ENCODE data around the gene TMEM270. TPM values are rescaled to one million over a fixed set of nuclear protein-coding genes. Genes with fewer than 3 reads are reported as not detected.
A peak's percentile ranks its signal among the peaks of the same experiment; 100 is the strongest.
"Not testable (repeated sequence)": the region's sequence is repeated elsewhere in the genome, so short reads cannot be mapped to it uniquely, and the experiment has no call there.

TMEM270 gene
- polyA plus RNA-seq, 4 donors = 0.08 TPM; not detected in 3

DNA sequence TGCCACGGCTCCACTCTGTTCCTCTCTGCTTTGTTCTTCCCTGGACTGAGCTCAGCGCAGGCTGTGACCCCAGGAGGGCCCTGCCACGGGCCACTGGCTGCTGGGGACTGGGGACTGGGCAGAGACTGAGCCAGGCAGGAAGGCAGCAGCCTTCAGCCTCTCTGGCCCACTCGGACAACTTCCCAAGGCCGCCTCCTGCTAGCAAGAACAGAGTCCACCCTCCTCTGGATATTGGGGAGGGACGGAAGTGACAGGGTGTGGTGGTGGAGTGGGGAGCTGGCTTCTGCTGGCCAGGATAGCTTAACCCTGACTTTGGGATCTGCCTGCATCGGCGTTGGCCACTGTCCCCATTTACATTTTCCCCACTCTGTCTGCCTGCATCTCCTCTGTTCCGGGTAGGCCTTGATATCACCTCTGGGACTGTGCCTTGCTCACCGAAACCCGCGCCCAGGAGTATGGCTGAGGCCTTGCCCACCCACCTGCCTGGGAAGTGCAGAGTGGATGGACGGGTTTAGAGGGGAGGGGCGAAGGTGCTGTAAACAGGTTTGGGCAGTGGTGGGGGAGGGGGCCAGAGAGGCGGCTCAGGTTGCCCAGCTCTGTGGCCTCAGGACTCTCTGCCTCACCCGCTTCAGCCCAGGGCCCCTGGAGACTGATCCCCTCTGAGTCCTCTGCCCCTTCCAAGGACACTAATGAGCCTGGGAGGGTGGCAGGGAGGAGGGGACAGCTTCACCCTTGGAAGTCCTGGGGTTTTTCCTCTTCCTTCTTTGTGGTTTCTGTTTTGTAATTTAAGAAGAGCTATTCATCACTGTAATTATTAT, 28.9 kb upstream of the TMEM270 start:
- no peak for DNase-seq (ENCODE audit: low read depth in 4 of 4, low spot score in 3 of 4)

DNA sequence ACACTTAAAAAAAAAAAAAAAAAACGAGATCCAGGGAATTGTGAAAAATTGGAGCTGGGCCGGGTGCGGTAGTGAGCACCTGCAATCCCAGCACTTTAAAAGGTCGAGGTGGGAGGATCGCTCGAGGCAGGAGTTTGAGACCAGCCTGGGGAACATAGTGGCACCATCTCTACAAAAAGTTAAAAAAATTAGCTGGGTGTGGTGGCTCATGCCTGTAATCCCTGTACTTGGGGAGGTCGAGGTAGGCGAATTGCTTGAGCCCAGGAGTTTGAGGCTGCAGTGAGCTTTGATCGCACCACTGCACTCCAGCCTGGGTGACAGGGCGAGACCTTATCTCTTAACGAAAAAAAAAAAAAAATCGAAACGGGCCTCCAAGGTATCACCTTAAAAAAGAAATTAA, 28.2 kb upstream of the TMEM270 start:
- DNase-seq (ENCODE audit: low read depth in 4 of 4, low spot score in 3 of 4) = no peak

DNA sequence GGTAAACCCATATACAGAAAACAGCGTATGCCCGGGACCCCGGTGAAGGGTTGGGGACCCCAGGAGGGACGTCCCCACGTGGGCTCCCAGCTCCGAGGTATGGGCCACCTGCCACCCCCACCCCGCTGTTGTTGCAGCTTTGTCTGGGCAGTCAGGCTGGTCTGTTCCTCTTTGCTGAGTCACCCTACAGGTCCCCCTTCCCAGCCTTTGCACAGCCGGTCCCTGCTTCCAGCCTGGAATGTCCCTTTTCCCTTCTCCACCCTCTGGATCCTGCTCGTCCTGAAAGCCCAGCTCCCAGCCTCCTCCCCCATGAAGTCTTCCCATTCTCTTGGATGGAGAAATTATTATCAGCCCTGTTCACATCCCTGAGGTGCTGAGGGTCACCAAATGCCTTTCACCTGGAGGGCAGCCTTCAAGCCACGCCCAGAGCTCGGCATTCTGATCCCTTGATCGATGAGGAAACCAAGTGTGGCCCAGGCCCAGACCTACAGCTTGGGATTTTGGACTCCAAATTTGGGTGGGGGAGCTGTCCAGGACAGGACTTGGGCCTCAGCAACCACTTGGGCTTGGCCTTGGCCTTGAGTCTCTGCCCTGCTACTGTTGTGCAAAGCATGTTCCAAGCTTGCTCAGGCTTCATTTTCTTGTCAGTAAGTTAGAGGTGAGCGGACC, 27.6 kb upstream of the TMEM270 start:
- no peak for DNase-seq (ENCODE audit: low read depth in 4 of 4, low spot score in 3 of 4)

DNA sequence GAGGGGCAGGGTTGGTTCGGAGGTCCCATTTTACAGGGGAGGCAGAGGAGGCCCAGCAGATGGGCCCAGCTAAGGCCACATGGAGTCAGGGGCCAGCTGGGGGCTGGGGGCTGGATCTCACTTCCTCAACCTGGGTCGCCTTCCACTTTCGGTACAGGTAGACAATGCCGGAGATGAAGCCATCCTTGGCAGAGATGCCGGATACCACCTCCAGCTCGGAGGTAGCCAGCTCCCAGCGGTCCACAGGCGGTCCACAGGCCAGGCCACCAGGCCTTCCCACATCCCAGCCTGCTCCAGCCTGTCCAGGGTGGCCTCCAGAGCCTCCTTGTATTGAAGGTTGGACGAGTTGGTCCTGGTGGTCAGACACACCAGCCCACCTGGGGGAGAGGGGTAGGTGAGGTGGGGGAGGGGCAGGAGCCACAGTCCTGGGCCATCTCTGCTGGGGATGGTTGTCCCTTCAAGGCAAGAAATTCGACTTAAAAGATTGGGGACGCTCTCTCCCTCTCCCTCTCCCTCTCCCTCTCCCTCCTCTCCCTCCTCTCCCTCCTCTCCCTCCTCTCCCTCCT, 26.2 kb upstream of the TMEM270 start:
- no peak for DNase-seq (ENCODE audit: low read depth in 4 of 4, low spot score in 3 of 4)

DNA sequence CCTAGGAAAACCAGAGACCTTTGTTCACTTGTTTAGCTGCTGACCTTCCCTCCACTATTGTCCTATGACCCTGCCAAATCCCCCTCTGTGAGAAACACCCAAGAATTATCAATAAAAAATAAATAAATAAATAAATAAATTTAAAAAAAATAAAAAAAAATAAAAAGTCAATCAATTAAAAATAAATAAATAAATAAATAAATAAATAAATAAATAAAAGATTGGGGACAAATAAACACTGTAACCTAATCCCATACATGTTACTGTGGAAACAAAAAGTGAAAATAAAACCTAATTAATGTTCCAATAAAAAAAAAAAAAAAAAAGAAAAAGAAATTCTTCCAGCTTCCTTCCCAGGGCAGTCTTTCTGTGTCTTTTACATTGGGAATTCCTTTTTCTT, 23.8 kb upstream of the TMEM270 start:
- not testable (repeated sequence) for DNase-seq (ENCODE audit: low read depth in 4 of 4, low spot score in 3 of 4)

DNA sequence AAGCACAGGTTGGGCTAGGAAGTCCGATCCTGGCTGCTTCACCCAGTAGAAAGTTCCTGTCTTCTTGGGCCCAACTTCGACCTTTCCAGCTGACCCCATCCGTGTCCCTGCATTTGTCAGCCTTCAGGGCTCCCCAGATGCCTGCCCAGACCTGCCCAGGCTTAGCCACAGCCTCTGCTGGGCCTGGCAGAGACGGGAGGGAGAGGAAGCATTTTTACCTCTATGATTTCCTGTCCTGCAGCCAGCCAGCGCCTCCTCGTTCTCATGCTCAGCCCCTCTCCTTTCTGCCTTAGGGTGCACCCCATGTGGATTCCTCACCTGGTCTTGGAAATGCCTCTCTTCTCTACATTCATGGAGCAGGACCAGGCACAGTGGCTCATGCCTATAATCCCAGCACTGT, 22.3 kb upstream of the TMEM270 start:
- no peak for DNase-seq (ENCODE audit: low read depth in 4 of 4, low spot score in 3 of 4)

DNA sequence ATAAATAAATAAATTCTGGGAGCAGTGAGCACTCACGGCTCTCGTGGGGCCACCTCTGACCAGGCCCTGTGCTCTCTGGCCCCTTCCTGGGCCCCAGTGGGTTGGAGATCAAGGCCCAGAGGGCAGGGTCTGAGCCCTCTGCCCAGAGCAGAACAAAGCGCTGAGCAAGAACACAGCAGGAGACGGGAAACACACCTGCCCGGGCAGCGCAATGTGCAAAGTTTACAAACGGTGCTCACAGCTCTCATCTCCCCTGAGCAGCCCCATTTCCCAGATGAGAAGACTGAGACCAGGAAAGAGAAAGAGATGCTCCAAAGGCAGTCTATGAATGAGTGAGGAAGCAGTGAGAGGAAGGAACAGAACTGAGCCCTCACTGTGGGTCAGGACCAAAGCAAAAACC, 21.7 kb upstream of the TMEM270 start:
- DNase-seq (ENCODE audit: low read depth in 4 of 4, low spot score in 3 of 4) = no peak

DNA sequence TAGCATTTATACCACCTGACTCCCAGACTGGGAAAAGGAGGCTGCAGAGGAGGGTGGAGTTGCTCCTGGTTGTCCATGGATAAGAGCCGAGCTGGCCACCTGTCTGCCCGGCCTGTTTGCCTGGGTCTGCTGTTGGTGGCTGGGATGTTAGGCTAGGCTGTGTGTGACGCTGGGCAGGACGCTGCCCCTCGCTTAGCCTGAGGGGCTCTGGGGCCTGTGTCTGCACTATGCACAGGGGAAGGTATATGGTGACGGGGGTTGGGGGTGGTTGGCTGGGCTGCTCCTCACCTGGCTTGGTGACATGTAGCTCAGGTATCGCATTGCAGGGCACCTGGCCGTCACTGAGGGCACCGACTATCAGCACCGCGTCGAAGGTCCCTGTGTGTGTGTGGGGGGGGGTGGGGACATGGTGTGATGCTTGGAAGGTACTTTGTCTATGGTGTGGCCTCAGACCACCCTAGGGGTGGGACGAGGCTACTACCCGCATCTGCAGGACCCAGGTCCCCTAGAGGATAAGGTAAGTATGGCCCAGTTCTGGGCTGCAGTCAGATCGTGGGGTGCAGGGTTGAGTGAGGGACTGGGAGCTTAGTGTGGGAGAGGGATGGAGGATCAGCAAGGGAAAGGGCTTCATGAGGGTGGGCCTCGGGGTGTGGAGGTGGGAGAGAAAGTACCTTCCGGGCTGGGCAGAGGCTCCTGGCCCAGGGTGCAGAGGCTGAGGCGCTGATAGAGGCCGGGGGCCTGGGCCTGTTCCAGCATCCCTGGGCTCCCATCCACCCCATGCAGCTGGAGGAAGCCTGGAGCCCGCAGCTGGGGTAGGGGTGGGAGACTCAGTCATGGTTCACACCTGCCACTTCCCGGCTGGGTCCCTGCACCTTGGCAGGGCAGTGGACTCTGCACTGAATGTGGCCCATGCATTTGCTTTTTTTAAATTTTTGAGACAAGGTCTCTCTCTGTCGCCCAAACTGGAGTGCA, 20.9 kb upstream of the TMEM270 start:
- no peak for DNase-seq (ENCODE audit: low read depth in 4 of 4, low spot score in 3 of 4)

DNA sequence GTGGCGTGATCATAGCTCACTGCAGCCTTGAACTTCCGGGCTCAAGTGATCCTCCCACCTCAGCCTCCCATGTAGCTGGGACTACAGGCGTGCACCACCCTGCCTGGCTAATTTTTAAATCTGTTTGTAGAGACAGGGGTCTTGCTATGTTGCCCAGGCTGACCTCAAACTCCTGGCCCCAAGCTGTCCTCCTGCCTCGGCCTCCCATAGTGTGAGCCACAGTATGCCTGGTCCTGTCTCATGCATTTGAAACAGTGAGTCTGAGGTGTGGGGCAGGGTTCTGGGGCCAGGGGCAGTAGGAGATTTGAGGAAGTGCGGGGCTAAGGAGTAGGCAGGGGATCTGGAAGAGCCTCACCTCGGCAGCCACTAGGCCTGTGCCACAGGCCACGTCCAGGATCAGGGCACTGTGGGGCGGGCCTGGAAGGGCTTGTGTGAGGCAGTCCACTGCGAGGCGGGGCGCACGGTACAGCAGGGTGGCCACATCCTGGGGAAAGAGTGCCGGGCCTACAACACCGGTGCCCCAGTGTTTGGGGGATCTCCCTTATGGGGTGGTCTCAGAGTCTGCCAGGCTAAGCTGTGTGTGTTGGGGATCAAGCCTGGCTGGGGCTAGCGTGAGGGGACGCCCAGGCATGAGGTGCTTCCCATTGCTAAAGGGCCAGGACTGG, 20.1 kb upstream of the TMEM270 start:
- DNase-seq (ENCODE audit: low read depth in 4 of 4, low spot score in 3 of 4) = no peak

DNA sequence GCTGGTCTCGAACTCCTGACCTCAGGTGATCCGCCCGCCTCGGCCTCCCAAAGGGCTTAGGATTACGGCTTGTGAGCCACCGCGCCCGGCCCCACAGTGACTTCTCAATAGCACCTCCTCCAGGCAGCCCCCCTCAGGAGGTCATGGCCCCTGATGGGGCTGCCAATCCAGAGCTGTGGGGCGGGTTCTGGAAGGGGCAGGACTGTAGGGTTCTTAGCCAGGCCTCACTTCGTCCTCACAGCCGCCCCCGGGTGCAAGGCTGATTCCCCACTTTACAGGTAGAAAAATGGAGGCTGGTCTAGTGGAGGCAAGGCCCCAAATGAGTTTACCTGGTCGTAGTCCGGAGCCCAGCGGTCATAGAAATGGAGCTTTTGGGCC, 19.3 kb upstream of the TMEM270 start:
- no peak for DNase-seq (ENCODE audit: low read depth in 4 of 4, low spot score in 3 of 4)

DNA sequence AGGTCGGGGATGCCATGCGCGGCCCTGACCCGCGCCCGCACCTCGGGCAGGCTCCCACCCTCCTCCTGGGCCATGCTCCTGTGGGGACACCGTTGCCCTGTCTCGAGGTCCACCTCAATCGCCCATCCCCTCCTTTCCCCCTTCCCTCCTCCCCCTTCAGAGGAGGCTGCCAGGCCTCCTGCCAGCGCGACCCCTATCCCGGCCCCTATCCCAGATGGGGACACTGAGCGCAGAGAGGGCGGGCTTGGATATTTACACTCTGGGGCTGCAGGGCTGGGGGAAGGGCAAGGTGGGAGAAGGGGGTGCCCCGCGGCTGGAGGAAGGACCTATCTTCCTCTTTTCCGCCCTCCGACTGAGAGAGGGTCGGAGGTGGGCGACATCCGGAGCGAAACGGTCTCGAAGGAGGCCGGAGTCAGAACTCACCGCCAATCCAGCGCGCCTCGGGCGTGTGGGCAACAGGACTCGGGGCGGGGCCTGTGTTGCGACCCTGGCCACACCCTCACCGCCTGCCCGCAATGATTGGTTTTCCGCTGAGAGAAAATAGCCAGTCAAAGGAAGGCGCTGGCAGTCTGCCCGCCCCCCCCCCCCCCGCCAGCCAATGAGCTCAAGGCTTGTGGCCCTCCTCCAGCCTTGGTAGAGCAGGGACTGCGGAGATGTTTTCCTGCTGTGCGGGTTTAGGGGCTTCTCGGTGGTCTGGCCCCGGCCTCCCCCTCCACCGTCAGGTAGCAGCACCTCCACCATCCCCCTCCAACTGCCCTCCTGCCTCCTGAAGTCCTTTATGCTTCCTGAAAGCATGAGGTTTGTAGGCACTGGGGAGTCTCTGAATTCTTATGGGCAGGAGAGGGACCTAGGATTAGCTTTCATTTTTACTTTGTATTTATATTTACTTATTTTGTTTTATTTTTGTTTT, 18.6 kb upstream of the TMEM270 start, which contains the start of gene METTL27:
Gene METTL27 (minus strand): TSS at position 450 of the 910 bp plus-strand sequence. CDS start 376 bp downstream, at position 74.
- peak; percentile 67 to 87 (median 83) for DNase-seq (ENCODE audit: low read depth in 4 of 4, low spot score in 3 of 4)

DNA sequence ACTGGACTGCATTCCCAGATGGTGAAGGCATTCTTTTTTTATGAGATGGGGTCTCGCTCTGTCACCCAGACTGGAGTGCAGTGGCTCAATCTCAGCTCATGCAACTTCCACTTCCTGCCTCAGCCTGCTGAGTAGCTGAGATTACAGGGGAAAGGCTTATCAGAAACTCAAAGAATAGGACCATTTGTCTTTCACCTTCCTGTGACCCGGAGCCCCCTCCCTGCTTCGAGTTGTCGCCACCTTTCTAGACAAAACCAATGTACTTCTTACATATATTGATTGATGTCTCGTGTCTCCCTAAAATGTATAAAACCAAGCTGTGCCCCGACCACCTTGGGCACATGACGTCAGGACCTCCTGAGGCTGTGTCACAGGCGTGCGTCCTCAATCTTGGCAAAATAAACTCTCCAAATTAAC, 16.8 kb upstream of the TMEM270 start:
- no peak for DNase-seq (ENCODE audit: low read depth in 4 of 4, low spot score in 3 of 4)

DNA sequence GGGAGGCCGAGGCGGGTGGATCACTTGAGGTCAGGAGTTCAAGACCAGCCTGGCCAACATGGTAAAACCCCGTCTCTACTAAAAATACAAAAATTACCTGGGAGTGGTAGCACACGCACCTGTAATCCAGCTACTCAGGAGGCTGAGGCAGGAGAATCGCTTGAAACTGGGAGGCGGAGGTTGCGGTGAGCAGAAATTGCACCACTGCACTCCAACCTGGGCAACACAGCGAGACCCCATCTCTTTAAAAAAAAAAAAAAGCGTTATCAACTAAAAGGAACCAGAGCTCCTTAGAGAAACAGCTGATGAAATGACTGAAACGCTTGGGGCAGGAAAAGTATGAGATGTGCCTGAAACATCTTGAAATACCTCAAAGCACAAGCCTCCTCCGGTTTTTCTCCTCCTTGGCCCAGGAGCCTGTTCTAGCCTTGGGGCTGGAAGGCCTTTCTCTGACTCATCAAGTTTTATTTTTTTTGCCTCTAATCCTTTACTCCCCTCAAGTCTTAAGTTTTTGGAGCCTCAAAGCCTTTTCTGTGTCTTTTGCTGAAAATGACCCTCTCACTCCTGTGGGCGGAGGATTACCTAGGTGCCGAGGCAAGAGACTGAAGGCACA, 16.0 kb upstream of the TMEM270 start:
- no peak for DNase-seq (ENCODE audit: low read depth in 4 of 4, low spot score in 3 of 4)

DNA sequence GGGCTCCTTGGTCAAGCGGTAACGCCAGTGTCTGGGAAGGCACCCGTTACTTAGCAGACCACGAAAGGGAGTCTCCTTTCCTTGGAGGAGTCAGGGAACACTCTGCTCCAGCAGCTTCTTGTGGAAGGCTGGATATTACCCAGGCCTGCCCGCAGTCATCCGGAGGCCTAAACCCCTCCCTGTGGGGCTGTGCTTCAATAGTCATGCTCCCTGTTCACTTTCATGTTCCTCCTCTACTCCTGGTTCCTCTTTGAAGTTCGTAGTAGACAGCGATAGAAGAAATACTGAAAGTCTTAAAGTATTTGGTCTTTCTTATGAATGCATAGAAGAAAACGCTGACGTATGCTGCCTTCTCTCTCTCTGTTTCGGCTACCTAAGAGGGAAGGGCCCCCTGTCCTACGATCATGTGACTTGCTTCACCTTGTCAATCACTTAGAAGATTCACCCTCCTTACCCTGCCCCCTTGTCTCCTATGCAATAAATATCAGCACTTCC, 15.2 kb upstream of the TMEM270 start:
- DNase-seq (ENCODE audit: low read depth in 4 of 4, low spot score in 3 of 4) = not testable (repeated sequence)

DNA sequence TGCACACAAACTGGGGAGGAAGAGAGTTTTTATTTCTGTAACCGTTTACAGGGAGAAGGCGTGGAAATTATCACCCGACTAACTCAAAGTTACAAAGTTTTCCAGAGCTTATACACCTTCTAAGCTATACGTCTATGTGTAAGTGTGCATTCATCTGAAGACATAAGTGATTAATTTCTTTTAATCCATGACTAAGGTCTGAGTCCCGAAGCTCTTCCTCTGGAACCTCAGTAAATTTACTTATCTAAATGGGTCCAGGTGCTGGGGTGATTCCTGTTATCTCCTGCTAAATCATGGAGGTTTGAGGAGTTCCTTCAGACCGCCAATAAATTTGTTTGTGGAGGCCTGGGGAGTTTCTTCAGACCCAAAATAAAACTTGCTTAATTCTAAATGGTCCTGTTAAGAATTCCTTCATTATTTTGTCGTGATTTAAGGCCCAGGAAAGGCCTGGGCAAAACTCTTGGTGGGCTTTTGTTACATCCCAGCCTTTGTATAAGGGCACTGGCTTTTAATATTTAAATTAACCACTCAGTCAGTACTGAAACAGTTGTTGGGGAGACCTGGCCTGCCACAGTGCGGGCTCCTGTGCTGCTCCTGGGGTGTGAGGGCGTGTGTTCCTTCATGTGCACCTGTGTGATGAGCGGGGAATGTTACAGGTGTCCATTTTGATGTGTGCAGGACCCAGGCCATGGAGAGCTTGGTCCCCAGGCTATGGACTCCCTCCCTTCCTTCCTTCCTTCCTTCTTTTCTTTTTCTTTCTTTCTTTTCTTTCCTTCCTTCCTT, 12.8 kb upstream of the TMEM270 start:
- no peak for DNase-seq (ENCODE audit: low read depth in 4 of 4, low spot score in 3 of 4)

DNA sequence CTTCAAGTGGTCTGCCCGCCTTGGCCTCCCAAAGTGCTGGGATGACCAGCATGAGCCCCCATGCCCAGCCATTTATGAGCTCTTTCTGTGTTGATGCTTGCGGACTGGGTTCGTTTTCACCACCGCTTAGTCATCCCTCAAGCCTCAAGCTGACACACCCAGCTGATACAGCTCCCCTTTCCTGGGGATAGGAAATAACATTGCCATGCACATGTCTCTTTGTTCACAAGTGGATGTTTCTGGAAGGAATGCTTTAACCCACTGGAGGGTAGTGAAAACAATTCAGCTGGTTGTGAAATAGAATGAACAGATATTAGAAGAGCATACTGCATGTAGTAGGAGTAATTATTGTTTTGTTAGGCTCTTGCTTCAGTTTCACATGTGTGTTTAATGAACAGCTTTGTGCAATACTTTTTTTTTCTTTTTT, 10.2 kb upstream of the TMEM270 start:
- no peak for DNase-seq (ENCODE audit: low read depth in 4 of 4, low spot score in 3 of 4)
